Stomach (tissue), 4 donors: ENCODE data around the gene XCR1.

Experiments
- EP300 ChIP-seq: sonication (generic); formaldehyde crosslinking; IDR thresholded peaks from one replicate; pipeline ENCODE4 v1.6.1; 2017; ENCODE audit warnings: antibody characterized with exemption
- POLR2A ChIP-seq, 4 donors: fragments of 450-650 bp; IDR thresholded peaks; one replicate each; pipeline ENCODE4 v1.6.1; 2016; ENCODE audit warnings: antibody characterized with exemption in 4 of 4, control low read depth in 2 of 4, mild to moderate bottlenecking in 1 of 4, moderate library complexity in 1 of 4
- TF ChIP-seq, protein P1 (sequence below), 7 experiments: fragments of 450-650 bp in 4 of 7; fragments of 200-600 bp in 3 of 7; sonication (generic) in 3 of 7; IDR thresholded peaks; one replicate each; pipeline ENCODE4 v1.5.1; 2016 to 2019; ENCODE audit warnings: antibody characterized with exemption in 7 of 7, control low read depth in 2 of 7, mild to moderate bottlenecking in 1 of 7

DNA sequence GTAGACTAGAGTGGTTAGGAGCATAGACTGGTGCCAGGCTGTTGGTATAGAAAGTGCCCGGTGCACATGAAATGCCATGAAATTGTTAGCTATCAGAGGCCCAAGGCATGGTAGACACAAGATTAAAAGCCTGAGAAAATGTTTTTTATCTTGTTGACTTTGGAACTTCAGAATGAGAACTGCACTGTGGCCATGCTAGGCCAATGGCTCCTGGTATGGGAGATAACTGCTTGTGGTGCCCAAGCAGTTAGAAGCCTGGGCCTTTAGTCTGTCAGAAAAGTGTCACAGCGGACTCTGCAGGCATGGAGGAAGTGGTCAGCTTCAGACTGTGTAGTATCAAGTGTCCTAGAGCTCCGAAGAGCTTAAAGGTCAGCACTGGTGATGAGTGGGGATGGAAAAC lies 43.5 kb downstream of the XCR1 start:
- no peak for TF ChIP-seq EP300
- TF ChIP-seq, protein P1, sequence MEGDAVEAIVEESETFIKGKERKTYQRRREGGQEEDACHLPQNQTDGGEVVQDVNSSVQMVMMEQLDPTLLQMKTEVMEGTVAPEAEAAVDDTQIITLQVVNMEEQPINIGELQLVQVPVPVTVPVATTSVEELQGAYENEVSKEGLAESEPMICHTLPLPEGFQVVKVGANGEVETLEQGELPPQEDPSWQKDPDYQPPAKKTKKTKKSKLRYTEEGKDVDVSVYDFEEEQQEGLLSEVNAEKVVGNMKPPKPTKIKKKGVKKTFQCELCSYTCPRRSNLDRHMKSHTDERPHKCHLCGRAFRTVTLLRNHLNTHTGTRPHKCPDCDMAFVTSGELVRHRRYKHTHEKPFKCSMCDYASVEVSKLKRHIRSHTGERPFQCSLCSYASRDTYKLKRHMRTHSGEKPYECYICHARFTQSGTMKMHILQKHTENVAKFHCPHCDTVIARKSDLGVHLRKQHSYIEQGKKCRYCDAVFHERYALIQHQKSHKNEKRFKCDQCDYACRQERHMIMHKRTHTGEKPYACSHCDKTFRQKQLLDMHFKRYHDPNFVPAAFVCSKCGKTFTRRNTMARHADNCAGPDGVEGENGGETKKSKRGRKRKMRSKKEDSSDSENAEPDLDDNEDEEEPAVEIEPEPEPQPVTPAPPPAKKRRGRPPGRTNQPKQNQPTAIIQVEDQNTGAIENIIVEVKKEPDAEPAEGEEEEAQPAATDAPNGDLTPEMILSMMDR (IDR thresholded peaks at IDR 0.05): no peak
- TF ChIP-seq POLR2A (IDR thresholded peaks at IDR 0.05): no peak
